Measurements from ENCODE around the gene ZBTB8A. TPM values are rescaled to one million over a fixed set of nuclear protein-coding genes. Genes with fewer than 3 reads are reported as not detected.

Gene ZBTB8A
- total RNA-seq, 2 donors from 2014 or later: 5.9 to 7.4 TPM

- DNase-seq (ENCODE audit: low spot score): no peak
- Histone ChIP-seq H3K4me3 (no peak overlapping the region), H3K36me3 (no peaks in the 10 kb centered on the region), H3K9me3 (no peaks in the 10 kb centered on the region), H3K27ac (no peak overlapping the region), H3K4me1 (replicated peaks) (no peaks in the 10 kb centered on the region), H3K27me3 (replicated peaks; ENCODE audit: insufficient read depth) (no peaks in the 10 kb centered on the region)
- TF ChIP-seq POLR2A (IDR thresholded peaks at IDR 0.05) (no peak), CTCF (IDR thresholded peaks at IDR 0.05) (no peak), POLR2AphosphoS5 (IDR thresholded peaks at IDR 0.05) (no peak)
- WGBS: 96% methylated on average over 15 of the region's 17 CpGs
- intact Hi-C loops (cut with DNase I): no loop called here
These were observed 66.6 kb downstream of the ZBTB8A start for GRCh38 chr1:32605711-32606424.

GRCh38 chr1:32606565-32607371 lies 67.5 kb downstream of the ZBTB8A start:
- no peak for DNase-seq (ENCODE audit: low spot score)
- H3K4me1 ChIP-seq (replicated peaks): no peaks in the 10 kb centered on the region
- TF ChIP-seq POLR2AphosphoS5 (IDR thresholded peaks at IDR 0.05) (no peak), POLR2A (IDR thresholded peaks at IDR 0.05) (no peak), CTCF (IDR thresholded peaks at IDR 0.05) (no peak)
- H3K4me3 ChIP-seq: no peak overlapping the region
- H3K27ac ChIP-seq: no peak overlapping the region
- no peaks in the 10 kb centered on the region for H3K27me3 ChIP-seq (replicated peaks; ENCODE audit: insufficient read depth)
- WGBS: 91% methylated on average over 11 of the region's 11 CpGs
- no peaks in the 10 kb centered on the region for H3K36me3 ChIP-seq
- no peaks in the 10 kb centered on the region for H3K9me3 ChIP-seq
- intact Hi-C loops (cut with DNase I): no loop called here

GRCh38 chr1:32609180-32609579 lies 70.0 kb downstream of the ZBTB8A start:
- H3K9me3 ChIP-seq: no peaks in the 10 kb centered on the region
- H3K27me3 ChIP-seq (replicated peaks; ENCODE audit: insufficient read depth): no peaks in the 10 kb centered on the region
- H3K4me3 ChIP-seq: no peak overlapping the region
- DNase-seq (ENCODE audit: low spot score): no peak
- TF ChIP-seq POLR2AphosphoS5 (IDR thresholded peaks at IDR 0.05) (no peak), POLR2A (IDR thresholded peaks at IDR 0.05) (no peak), CTCF (IDR thresholded peaks at IDR 0.05) (no peak)
- WGBS: 82% methylated on average over 4 of the region's 4 CpGs
- intact Hi-C loops (cut with DNase I): no loop called here
- H3K36me3 ChIP-seq: no peaks in the 10 kb centered on the region
- H3K4me1 ChIP-seq (replicated peaks): no peaks in the 10 kb centered on the region
- H3K27ac ChIP-seq: no peak overlapping the region

GRCh38 chr1:32611859-32612188 lies 72.6 kb downstream of the ZBTB8A start:
- Histone ChIP-seq H3K4me3 (peak overlapping the region; percentile 26 to 38), H3K27ac (no peak overlapping the region), H3K9me3 (no peaks in the 10 kb centered on the region), H3K27me3 (replicated peaks; ENCODE audit: insufficient read depth) (no peaks in the 10 kb centered on the region), H3K4me1 (replicated peaks) (no peaks in the 10 kb centered on the region), H3K36me3 (no peaks in the 10 kb centered on the region)
- no peak for DNase-seq (ENCODE audit: low spot score)
- intact Hi-C loops (cut with DNase I): no loop called here
- 8% methylated on average over 12 of the region's 12 CpGs for WGBS
- TF ChIP-seq POLR2A (IDR thresholded peaks at IDR 0.05) (no peak), POLR2AphosphoS5 (IDR thresholded peaks at IDR 0.05) (no peak), CTCF (IDR thresholded peaks at IDR 0.05) (no peak)
